Astrocyte (in vitro differentiated cells and primary cell): ENCODE results near the gene GDF7.

ENCODE experiments used
- CTCF ChIP-seq: IDR thresholded peaks from 2 replicates; pipeline ENCODE4 v1.5.1; 2011; ENCODE audit warnings: low read depth, mild to moderate bottlenecking, inconsistent platforms, low read length, moderate library complexity; ENCODE audit not compliant: insufficient read depth
- EZH2 ChIP-seq: IDR thresholded peaks from 2 replicates; pipeline ENCODE4 v1.6.1; 2012; ENCODE audit warnings: mild to moderate bottlenecking, low read length, inconsistent platforms; ENCODE audit not compliant: insufficient read depth

DNA sequence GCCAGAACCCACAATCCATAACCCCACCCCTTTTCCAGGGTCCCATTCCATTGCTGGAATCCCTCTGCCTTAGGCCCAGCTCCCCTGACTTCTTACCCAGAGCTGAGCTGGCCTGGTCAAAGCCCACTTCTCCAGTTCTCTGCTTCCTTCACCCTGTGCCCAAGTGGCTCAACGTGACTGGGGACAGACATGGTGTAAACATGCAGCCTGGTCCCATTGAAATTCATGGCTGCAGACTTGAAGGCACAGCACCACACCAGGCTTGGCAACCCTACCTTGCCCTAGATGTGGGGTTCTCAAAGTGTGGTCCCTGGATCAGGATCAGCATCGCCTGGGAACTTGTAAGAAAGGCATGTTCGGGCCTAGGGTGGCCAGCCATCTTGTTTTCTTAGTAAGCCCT is 19.7 kb upstream of the GDF7 start:
- TF ChIP-seq CTCF (no peak), EZH2 (no peak)
